Stomach smooth muscle (tissue), 2 donors: ENCODE results near the gene STK32C.

Experiments
- H3K27ac ChIP-seq: one replicate; pipeline ENCODE4 v1.7.0; 2013; ENCODE audit warnings: mild to moderate bottlenecking, low read length, inconsistent platforms
- H3K27me3 ChIP-seq, 2 donors: one replicate each; pipeline ENCODE4 v1.7.0; 2013; ENCODE audit warnings: low read length in 2 of 2; ENCODE audit not compliant: insufficient read depth in 2 of 2, control insufficient read depth in 1 of 2
- H3K36me3 ChIP-seq, 2 donors: one replicate each; pipeline ENCODE4 v1.7.0; 2013; ENCODE audit warnings: low read length in 2 of 2; ENCODE audit not compliant: control insufficient read depth in 2 of 2, insufficient read depth in 2 of 2
- H3K4me1 ChIP-seq: one replicate; pipeline ENCODE4 v1.7.0; 2013; ENCODE audit warnings: low read length; ENCODE audit not compliant: control insufficient read depth, insufficient read depth
- H3K4me3 ChIP-seq, 2 donors: one replicate each; pipeline ENCODE4 v1.7.0; 2013; ENCODE audit warnings: low read length in 2 of 2
- H3K9ac ChIP-seq, 2 donors: one replicate each; pipeline ENCODE4 v1.7.0; 2013; ENCODE audit warnings: low read length in 2 of 2, mild to moderate bottlenecking in 1 of 2
- H3K9me3 ChIP-seq, 2 donors: one replicate each; pipeline ENCODE4 v1.7.0; 2013; ENCODE audit warnings: low read length in 2 of 2; ENCODE audit not compliant: control insufficient read depth in 2 of 2
- donor health status: healthy.
- donor health status: Pancreatic carcinoma.

The STK32C gene

GRCh38 chr10:132308587-132309470, 1.1 kb upstream of the STK32C start:
- Histone ChIP-seq H3K36me3 (no peaks in the 10 kb centered on the region), H3K4me3 (peak overlapping the region in 1 of 2 donors; percentile 84), H3K27ac (no peak overlapping the region), H3K9me3 (peaks cover 0 to under 1% of the 10 kb centered on the region in 2 donors), H3K9ac (no peak overlapping the region), H3K4me1 (peaks cover 18% of the 10 kb centered on the region), H3K27me3 (no peaks in the 10 kb centered on the region)

- no peak overlapping the region for H3K27ac ChIP-seq
- no peaks in the 10 kb centered on the region for H3K27me3 ChIP-seq
- H3K9me3 ChIP-seq, result no peaks in the 10 kb centered on the region
- H3K9ac ChIP-seq, result no peak overlapping the region
- H3K4me3 ChIP-seq, result peak overlapping the region; percentile 41 to 73
- H3K36me3 ChIP-seq, result no peaks in the 10 kb centered on the region
- peaks cover 18% of the 10 kb centered on the region for H3K4me1 ChIP-seq
Observed at GRCh38 chr10:132306864-132307751, 642 bp downstream of the STK32C start.

- no peaks in the 10 kb centered on the region for H3K27me3 ChIP-seq
- H3K9ac ChIP-seq, result no peak overlapping the region
- H3K9me3 ChIP-seq, result no peaks in the 10 kb centered on the region
- H3K4me1 ChIP-seq, result peaks cover 18% of the 10 kb centered on the region
- no peak overlapping the region for H3K27ac ChIP-seq
- H3K4me3 ChIP-seq, result no peak overlapping the region
- no peaks in the 10 kb centered on the region for H3K36me3 ChIP-seq
Observed at GRCh38 chr10:132306343-132306685, 1.4 kb downstream of the STK32C start.

GRCh38 chr10:132305654-132306342, 2.0 kb downstream of the STK32C start:
- H3K27ac ChIP-seq, result no peak overlapping the region
- H3K27me3 ChIP-seq, result no peaks in the 10 kb centered on the region
- H3K9ac ChIP-seq, result no peak overlapping the region
- H3K4me3 ChIP-seq, result no peak overlapping the region
- no peaks in the 10 kb centered on the region for H3K36me3 ChIP-seq
- H3K4me1 ChIP-seq, result peaks cover 18% of the 10 kb centered on the region
- H3K9me3 ChIP-seq, result no peaks in the 10 kb centered on the region

GRCh38 chr10:132304756-132305509, 2.8 kb downstream of the STK32C start:
- H3K4me3 ChIP-seq, result no peak overlapping the region
- no peaks in the 10 kb centered on the region for H3K9me3 ChIP-seq
- H3K9ac ChIP-seq, result no peak overlapping the region
- H3K27ac ChIP-seq, result no peak overlapping the region
- H3K4me1 ChIP-seq, result peaks cover 18% of the 10 kb centered on the region
- no peaks in the 10 kb centered on the region for H3K27me3 ChIP-seq
- no peaks in the 10 kb centered on the region for H3K36me3 ChIP-seq

- no peak overlapping the region for H3K9ac ChIP-seq
- no peaks in the 10 kb centered on the region for H3K36me3 ChIP-seq
- H3K27ac ChIP-seq, result no peak overlapping the region
- no peaks in the 10 kb centered on the region for H3K9me3 ChIP-seq
- peaks cover 0 to 2% of the 10 kb centered on the region in 2 donors for H3K27me3 ChIP-seq
- no peak overlapping the region for H3K4me3 ChIP-seq
- peaks cover 12% of the 10 kb centered on the region for H3K4me1 ChIP-seq
Observed at GRCh38 chr10:132303361-132304115, 4.2 kb downstream of the STK32C start.

GRCh38 chr10:132302421-132303310, 5.1 kb downstream of the STK32C start:
- no peaks in the 10 kb centered on the region for H3K9me3 ChIP-seq
- no peak overlapping the region for H3K4me3 ChIP-seq
- peaks cover 0 to 2% of the 10 kb centered on the region in 2 donors for H3K27me3 ChIP-seq
- no peaks in the 10 kb centered on the region for H3K36me3 ChIP-seq
- no peak overlapping the region for H3K27ac ChIP-seq
- no peak overlapping the region for H3K9ac ChIP-seq
- peaks cover 10% of the 10 kb centered on the region for H3K4me1 ChIP-seq

- H3K27ac ChIP-seq, result no peak overlapping the region
- no peaks in the 10 kb centered on the region for H3K36me3 ChIP-seq
- no peak overlapping the region for H3K9ac ChIP-seq
- peaks cover 1% of the 10 kb centered on the region for H3K4me1 ChIP-seq
- no peaks in the 10 kb centered on the region for H3K9me3 ChIP-seq
- peaks cover 0 to 2% of the 10 kb centered on the region in 2 donors for H3K27me3 ChIP-seq
- H3K4me3 ChIP-seq, result no peak overlapping the region
Observed at GRCh38 chr10:132301371-132302330, 6.1 kb downstream of the STK32C start.
